HG03442 (cell line): ENCODE data around the gene RRAS.
"Not testable (repeated sequence)": the region's sequence is repeated elsewhere in the genome, so short reads cannot be mapped to it uniquely, and the experiment has no call there.

ENCODE experiments used
- ATAC-seq: cut with Tn5 transposase; IDR thresholded peaks from one replicate; pipeline ENCODE4 v1.9.1; 2021; ENCODE audit warnings: mild to moderate bottlenecking, moderate library complexity; ENCODE audit not compliant: unreplicated experiment

Gene RRAS

DNA sequence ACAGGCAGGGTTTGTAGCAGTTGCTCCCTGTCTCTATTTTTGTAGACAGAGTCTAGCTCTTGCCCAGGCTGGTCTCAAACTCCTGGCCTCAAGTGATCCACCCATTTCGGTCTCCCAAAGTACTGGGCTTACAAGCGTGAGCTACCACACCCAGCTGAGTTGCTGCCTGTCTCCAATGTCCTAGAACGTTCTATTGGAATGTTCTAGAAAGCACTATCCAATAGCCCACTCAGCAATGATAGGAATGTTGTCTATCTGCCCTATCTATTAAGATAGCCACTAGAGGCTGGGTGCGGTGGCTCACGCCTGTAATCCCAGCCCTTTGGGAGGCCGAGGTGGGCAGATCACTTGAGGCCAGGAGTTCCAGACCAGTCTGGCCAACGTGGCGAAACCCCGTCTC lies 6.7 kb downstream of the RRAS start:
- not testable (repeated sequence) for ATAC-seq

DNA sequence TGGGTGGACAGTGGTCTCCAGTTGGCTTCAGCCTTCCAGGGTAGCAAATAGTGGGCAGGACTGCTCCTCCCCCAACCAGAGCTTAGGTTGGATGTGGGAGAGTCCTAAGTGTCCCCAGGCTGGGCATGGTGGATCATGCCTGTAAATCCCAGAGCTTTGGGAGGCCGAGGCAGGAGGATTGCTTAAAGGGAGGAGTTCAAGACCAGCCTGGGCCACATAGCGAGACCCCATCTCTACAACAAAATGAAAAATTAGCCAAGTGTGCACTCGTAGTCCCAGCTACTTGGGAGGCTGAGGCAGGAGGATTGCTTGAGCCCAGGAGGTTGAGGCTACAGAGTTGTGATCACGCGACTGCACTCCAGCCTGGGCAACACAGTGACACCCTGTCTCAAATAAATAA lies 7.4 kb downstream of the RRAS start:
- no peak for ATAC-seq

DNA sequence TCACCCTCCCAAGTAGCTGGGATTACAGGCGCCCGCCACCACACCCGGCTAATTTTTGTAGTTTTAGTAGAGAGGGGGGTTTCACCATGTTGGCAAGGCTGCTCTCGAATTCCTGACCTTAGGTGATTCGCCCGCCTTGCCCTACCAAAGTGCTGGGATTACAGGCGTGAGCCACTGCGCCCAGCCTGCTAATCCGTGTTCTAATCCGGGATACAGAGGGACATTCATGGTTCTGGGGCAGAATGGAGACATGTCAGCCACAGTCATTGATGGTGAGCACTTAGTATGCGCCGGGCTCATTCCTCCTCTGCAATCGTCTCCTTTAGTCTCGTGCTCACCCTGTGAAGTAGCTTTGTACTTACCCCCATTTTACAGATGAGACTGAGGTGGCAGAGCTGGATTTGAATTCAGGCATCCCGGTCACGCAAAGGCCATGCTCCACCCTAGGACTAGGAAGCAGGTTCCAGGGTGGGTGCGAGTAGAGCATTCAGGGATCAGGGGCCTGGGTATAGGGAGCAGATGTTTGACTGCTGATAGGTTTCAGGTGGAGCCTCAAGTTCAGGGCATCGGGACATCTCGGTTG lies 8.2 kb downstream of the RRAS start:
- no peak for ATAC-seq

DNA sequence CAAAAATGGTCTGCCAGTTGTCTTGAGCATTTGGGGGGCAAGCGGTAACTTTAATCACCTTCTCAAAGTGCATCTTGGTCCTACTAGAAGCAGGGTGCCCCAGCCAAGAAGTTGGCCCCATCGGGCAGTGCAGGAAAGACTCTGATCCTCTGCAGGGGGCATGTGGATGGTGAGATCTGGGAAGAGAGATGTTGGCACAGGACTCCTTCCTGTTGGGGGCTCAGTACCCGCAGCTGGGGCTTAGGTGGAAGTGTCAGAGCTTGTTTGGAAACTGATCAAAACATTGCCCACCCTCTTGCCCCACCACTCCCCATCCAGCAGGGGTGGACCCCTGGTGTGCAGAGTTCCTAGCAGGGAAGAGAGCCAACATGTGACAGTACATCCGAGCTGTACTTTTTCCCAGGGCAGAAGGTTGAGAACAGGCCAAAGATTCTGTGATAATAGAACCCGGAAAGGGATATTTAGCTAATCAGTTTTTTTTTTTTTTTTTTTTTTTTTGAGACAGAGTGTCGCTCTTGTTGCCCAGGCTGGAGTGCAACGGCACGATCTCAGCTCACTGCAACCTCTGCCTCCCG lies 8.8 kb downstream of the RRAS start:
- ATAC-seq, result no peak

DNA sequence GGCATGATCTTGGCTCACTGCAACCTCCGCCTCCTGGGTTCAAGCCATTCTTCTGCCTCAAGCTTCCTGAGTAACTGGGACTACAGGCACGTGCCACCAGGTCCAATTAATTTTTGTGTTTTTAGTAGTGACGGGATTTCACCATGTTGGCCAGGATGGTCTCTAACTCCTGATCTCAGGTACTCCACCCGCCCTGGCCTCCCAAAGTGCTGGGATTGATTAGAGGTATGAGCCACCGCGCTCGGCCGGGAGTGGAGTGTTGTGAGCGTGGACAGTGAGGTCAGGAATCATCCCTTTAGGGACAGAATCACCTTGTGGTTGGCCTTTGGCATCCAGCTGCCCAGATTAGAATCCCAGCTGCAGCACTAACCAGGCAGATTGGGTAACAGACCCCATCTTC lies 10.3 kb downstream of the RRAS start:
- ATAC-seq, result no peak

DNA sequence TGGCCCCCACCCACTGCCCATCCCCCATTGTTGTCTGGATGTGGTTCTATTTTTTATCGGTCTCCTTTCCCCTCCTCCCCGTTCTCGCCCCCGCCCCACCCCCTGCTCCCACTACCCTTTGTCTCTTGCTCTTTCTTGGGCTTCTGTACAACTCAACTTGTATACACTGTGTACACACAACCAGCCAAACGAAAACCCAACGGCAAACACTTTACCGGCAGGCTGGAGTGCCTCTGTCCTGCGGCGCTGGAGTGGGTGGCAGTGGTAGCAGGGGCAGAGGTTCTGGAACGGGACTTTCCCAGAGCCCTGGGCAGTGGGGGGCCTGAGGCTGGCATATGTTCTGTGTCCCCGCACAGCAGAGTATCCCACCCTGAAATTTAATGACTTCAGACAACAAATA lies 13.7 kb downstream of the RRAS start:
- no peak for ATAC-seq

DNA sequence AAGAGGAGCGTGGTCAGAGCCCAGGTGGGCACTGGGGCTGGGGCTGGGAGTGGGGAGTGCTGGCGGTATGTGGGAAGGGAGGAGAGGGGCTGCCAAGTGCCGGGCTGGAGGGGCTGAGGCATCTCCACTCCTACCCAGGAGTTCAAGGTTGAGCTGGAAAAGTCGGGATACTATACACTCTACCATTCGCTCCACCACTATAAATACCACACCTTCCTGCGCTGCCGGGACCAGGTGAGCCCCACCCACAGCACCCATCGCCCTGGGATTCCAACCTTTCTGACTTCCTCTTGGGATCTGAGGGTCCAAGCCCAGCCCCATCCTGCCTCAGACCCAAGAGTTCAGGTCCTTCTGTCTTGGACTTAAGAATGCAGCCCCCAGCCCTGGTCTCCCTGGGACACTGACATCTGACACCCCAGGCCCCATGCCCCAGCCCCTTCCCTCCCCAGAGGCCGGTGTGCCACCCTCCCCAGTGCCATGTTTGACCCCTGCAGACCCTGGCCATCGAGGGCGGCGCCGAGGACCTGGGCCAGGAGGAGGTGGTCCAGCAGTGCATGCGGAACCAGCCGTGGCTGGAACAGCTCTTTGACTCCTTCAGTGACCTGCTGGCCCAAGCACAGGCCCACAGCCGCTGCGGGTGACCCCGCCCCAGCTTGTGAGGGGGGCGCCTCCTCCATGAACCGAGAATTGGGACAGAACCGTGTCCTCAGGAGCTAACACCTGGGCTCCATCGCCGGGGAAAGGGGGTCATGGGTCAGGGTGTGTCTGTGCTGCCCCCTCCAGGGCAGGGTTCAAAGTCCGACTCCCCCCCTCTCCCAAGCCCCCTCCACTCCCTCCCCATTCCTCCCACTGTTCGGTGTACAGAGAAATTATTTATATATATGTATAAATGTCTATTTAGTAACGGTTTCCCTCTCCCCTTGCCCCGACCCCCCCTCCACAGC lies 14.7 kb downstream of the RRAS start:
- no peak for ATAC-seq

DNA sequence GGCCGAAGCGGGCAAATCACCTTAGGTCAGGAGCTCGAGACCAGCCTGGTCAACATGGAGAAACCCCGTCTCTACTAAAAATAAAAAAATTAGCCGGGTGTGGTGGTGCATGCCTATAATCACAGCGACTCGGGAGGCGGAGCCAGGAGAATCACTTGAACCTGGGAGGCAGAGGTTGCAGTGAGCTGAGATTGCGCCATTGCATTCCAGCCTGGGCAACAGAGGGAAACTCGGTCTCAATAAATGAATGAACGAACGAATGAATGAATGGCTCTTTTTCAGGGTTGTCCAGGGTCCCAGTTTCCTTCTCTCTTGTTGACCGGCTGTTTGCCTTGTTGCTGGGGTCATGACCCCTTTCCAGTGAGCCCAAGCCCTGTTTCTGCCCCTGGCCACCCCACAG lies 22.1 kb downstream of the RRAS start:
- ATAC-seq, result not testable (repeated sequence)

DNA sequence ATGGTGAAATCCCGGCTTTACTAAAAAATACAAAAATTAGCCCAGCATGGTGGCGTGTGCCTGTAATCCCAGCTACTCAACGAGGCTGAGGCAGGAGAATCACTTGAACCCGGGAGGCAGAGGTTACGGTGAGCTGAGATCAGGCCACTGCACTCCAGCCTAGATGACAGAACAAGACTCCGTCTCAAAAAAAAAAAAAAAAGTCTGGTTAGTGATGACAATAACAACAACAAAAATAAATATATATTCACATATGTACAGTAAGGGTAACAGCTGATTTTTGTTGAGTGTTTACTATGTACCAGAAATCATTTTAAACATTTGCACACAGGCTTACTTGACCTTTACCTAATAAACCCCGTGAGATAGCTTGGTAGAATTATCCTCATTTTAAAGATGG lies 23.0 kb downstream of the RRAS start:
- ATAC-seq, result no peak

DNA sequence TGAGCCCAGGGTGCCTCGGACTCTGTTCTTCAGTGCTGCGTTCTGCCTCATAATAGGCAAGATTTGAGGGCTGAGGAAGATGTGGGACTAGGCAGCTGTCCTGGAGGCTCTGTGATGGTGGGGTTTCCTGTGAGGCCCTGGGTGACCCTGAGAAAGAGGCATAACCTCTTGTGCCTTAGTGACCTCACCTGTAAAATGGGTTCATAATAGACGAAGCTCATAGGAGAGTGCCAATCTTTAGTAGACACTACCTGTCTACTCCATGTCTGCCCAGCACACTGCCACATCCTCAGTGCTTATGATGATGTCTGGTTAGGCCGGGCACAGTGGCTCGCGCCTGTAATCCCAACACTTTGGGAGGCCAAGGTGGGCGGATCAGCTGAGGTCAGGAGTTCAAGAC lies 23.4 kb downstream of the RRAS start:
- no peak for ATAC-seq

DNA sequence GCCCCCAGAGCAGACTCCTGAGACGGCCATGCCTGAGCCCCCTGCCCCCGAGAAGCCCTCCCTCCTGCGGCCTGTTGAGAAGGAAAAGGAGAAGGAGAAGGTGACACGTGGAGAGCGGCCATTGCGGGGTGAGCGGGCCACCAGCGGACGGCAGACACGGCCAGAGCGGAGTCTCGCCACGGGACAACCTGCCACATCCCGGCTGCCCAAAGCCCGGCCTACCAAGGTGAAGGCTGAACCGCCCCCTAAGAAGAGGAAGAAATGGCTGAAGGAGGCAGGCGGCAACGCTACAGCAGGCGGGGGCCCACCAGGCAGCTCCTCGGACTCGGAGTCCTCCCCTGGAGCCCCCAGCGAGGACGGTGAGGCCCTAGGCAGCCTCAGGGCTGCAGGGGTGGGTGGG lies 24.1 kb downstream of the RRAS start:
- no peak for ATAC-seq

DNA sequence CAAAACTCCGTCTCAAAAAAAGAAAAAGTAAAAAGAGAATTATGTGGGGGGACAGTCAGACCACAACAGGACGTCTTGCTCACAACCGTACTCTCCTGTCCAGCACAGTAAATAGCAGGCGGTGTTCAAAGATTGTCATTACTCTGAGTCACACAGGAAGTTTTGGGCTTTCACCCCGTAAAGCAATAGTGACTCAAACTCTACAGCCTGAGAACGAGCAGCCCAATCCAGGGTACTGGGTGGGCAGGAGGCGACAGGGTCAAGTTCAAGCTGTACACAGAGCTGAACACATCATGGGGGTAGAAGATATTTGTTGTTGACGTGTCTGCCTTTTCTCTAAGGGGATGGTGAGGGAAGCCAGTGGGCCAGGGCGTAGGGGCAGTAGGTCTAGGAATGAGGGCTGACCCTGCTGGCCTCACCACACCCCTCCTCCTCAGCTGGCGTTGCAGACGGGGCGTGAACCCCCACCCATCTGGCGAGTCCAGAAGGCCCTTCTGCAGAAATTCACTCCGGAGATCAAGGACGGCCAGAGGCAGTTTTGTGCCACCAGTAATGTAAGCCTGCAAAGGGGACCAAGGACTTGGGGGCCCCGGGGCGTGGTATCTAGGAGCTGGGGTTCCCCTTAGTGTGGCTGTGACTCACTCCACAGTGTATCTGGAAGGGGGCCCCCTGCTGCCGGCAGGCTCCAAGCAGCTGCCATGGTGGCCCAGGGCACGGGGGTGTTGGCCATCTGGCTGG lies 25.7 kb downstream of the RRAS start:
- no peak for ATAC-seq

DNA sequence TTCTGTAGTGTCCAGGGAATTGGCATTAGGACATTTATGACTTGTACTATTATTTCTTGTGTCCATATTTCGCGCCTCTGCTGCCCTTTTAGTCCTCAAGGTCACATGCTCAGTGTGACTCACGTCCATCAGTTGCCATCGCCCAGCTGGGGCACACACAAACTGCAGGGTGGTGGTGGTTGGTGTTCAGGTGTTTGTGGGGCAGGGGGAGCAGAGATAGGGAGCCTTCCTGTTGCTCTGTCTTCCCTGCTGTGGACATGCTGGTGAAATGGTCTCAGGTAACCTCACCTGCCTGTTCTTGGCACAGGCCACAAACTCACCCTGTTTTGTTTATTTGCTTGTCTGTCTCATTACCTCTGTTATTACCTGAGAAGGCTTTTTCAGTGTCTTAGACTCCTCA lies 26.6 kb downstream of the RRAS start:
- ATAC-seq, result no peak

DNA sequence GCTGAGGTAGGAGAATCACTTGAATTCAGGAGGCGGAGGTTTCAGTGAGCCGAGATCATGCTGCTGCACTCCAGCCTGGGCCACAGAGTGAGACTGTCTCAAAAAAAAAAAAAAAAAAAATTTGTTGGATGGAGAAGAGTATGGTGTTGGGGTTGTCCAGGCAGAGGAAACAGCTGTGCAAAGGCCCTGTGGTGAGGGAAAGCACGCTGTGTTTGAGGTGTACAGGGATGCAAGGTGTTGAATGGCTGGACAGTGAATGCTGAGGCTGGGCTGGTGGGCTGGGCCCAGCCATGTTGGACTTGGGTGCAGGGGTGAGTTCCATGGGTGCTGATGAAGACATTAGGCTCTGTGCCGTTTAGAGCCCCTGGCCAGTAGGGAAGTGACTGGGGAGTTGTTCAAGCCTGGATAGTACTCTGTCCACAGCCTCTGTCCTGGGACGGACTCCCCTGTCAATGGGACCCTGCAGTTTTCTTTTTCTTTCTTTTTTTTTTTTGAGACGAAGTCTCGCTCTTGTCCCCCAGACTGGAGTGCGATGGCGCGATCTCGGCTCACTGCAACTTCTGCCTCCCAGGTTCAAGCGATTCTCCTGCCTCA lies 30.3 kb downstream of the RRAS start:
- ATAC-seq, result no peak

DNA sequence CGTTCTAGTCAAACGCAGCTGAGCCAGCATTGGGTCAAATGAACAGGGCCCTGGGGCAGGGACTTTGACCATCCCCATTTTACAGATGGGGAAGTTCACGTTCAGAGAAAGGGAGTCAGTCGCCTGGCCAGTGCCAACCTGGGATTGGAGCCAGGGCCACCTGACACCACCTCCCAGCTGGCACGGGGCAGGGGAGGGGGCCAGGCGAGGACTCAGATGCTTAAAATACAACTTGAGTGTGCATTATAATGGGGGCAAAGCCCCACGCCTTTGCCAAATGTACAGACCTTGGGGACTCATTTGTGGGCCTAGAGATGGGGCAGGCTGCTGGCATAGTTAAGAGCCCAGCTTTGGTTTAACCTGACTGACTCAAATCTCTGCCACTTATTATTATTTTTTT lies 34.3 kb downstream of the RRAS start:
- no peak for ATAC-seq

DNA sequence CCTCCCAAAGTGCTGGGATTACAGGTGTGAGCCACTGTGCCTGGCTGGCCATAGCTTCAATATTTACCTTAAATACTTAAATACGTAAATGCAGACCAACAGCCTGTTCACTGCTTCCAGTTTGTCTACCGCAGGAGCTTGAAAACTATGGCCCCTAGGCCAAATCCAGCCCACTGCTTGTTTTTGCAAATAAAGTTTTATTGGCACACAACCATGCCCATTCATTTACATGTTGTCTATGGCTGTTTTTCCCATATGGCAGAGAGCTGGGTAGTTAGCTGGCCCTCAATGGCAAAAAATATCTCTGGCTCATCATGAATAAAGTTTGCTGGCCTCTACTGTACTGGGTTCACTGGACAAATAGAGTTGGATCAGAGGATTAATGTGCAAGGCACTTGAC lies 37.1 kb downstream of the RRAS start:
- ATAC-seq, result no peak

DNA sequence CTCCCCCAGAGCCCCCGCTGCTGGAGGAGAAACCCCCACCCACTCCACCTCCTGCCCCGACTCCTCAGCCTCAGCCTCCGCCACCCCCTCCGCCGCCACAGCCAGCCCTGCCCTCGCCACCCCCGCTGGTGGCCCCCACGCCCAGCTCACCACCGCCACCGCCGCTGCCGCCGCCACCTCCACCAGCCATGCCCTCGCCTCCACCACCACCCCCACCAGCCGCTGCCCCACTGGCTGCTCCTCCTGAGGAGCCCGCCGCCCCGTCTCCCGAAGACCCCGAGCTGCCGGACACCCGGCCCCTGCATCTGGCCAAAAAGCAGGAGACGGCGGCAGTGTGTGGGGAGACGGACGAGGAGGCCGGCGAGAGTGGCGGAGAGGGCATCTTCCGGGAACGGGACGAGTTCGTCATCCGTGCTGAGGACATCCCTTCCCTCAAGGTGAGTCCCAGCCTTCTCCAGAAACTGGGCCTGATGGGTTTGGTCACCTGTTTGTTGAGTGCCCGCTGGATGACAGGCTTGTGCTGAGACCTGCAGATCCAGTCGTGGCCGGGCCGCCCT lies 38.4 kb downstream of the RRAS start:
- no peak for ATAC-seq

DNA sequence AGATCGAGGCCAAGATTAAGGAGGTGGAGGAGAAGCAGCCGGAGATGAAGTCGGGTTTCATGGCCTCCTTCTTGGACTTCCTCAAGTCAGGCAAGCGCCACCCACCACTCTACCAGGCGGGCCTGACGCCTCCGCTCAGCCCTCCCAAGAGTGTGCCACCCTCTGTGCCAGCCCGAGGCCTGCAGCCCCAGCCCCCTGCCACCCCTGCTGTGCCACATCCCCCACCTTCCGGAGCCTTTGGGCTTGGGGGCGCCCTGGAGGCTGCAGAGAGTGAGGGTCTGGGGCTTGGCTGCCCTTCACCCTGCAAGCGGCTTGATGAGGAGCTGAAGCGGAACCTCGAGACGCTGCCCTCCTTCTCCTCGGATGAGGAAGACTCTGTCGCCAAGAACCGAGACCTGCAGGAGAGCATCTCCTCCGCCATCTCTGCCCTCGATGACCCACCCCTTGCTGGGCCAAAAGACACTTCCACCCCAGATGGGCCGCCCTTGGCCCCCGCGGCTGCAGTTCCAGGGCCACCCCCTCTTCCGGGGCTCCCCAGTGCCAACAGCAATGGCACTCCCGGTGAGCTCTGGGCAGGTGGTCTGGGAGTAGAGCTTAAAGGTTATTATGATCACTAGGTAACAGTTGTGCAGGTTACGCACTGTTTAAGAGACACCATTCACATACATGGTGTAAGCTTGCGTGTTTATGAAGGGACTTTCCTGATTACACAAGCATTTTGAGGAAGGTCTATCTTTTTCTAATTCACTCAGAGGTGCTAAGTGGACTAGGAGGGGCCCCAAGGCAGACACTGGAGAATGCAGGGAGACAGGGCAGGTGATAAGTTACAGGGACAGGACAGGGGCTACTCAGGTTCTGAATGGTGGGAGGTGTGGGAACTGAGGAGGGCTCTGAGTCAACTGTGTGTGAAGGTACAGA lies 40.3 kb downstream of the RRAS start:
- ATAC-seq, result no peak

DNA sequence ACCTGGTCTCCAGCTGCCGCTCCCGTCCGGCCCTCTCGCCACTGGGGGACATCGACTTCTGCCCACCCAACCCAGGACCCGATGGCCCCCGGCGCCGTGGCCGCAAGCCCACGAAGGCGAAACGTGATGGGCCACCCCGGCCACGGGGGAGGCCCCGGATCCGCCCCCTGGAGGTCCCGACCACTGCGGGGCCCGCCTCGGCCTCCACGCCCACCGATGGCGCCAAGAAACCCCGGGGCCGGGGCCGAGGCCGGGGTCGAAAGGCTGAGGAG lies 42.3 kb downstream of the RRAS start:
- no peak for ATAC-seq
